Measurements from ENCODE around the gene YPEL4. TPM values are rescaled to one million over a fixed set of nuclear protein-coding genes. Genes with fewer than 3 reads are reported as not detected.
A peak's percentile ranks its signal among the peaks of the same experiment; 100 is the strongest.
"Not testable (repeated sequence)": the region's sequence is repeated elsewhere in the genome, so short reads cannot be mapped to it uniquely, and the experiment has no call there.

The YPEL4 gene
- polyA plus RNA-seq (2012; ENCODE audit: missing spikeins): 0.49 TPM

DNA sequence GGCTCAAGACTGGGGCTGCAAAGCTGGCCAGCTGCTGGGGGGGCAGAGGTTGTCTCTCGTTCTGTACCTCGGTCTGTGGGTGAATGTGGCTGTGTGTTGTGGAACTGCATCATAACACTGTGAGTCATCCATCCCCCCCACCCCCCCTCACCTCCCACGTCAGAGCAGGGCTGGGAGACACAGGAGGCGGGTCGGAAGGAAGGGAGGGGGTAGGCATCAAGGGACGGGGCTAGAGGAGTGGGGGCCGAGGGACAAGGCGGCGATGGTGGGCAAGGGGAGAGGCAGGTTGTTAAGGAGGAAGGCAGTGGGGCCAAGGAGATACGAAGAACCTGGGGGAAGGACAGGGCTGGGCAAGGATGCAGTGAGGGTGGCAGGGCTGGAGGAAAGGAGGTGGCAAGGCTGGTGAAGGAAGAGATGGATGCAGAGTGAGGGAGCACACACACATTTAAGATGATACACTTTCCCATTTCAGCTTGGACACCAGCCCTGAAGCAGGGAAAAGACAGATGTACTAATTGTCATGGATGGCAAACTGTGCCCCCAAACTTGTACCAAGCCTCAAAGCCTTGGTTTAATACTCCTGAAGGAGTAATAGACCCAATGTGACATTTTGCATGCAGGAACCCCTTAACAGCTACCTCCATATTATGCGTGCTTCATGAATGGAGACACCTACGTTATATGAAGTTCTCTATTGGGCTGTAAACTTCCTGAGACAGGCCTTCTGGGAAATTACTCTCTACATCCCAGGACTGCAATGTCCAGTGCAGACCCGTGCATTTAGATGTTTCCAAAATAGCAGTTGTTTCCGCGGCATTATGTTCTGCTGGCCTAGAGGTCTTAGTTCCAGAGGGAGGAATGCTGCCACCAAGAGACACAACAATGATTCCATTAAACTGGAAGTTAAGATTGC, at the start of gene YPEL4:
TSS of gene YPEL4 (minus strand) at position 87 of the 913 bp plus-strand sequence. CDS start 2,805 bp downstream, outside the sequence.
- DNase-seq (ENCODE audit: insufficient read length) (no peak), FAIRE-seq (peak; percentile 58)
- TF ChIP-seq POLR2A (IDR thresholded peaks at IDR 0.05; ENCODE audit: low read depth, low read length): no peak
- TF ChIP-seq TAF1 (IDR thresholded peaks at IDR 0.05; ENCODE audit: borderline replicate concordance, low read depth, low read length): no peak
- TF ChIP-seq POLR2AphosphoS5 (IDR thresholded peaks at IDR 0.05; ENCODE audit: low read depth, low read length): no peak

DNA sequence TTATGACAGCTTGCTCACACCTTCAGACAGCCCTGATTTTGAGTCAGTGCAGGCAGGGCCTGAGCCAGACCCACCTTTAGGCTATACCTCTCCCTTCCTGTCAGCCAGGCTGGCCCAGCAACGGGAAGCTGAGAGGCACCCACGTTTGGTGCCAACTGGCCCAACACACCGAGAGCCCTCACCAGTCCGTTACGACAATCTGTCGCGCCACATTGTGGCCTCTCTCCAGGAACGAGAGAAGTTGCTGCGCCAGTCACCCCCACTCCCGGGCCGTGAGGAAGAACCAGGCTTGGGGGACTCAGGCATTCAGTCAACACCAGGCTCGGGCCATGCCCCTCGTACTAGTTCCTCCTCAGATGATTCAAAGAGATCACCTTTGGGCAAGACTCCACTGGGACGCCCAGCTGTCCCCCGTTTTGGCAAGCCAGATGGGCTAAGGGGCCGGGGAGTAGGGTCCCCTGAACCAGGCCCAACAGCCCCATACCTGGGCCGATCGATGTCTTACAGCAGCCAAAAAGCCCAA, 49.2 kb upstream of the YPEL4 start:
- DNase-seq (ENCODE audit: insufficient read length) (no peak), FAIRE-seq (no peak)
- no peak for TF ChIP-seq TAF1 (IDR thresholded peaks at IDR 0.05; ENCODE audit: borderline replicate concordance, low read depth, low read length)
- no peak for TF ChIP-seq POLR2AphosphoS5 (IDR thresholded peaks at IDR 0.05; ENCODE audit: low read depth, low read length)
- TF ChIP-seq POLR2A (IDR thresholded peaks at IDR 0.05; ENCODE audit: low read depth, low read length): no peak; the same call in 1 of the 2 replicates

DNA sequence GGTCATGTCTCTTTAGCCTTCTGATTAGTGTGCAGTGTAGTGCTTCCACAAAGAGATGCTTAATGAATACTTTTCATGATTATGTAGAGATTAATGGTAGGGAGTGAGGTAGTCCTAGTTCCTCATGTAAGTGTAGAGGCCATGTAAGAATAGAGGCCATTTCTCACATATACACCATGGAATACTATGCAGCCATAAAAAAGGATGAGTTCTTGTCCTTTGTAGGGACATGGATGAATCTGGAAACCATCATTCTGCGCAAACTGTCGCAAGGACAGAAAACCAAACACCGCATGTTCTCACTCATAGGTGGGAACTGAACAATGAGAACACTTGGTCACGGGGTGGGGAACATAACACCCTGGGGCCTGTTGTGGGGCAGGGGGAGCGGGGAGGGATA, 40.8 kb upstream of the YPEL4 start:
- FAIRE-seq; DNase-seq (ENCODE audit: insufficient read length): not testable (repeated sequence)

- DNase-seq (ENCODE audit: insufficient read length) (no peak), FAIRE-seq (peak; percentile 69)
- TF ChIP-seq TAF1 (IDR thresholded peaks at IDR 0.05; ENCODE audit: borderline replicate concordance, low read depth, low read length) (no peak), POLR2A (IDR thresholded peaks at IDR 0.05; ENCODE audit: low read depth, low read length) (no peak), POLR2AphosphoS5 (IDR thresholded peaks at IDR 0.05; ENCODE audit: low read depth, low read length) (no peak)
Measured at GRCh38 chr11:57681168-57681567, 31.5 kb upstream of the YPEL4 start.

- DNase-seq (ENCODE audit: insufficient read length) (no peak), FAIRE-seq (no peak)
- no peak for TF ChIP-seq POLR2AphosphoS5 (IDR thresholded peaks at IDR 0.05; ENCODE audit: low read depth, low read length)
- TF ChIP-seq TAF1 (IDR thresholded peaks at IDR 0.05; ENCODE audit: borderline replicate concordance, low read depth, low read length): no peak
- TF ChIP-seq POLR2A (IDR thresholded peaks at IDR 0.05; ENCODE audit: low read depth, low read length): no peak
Measured at GRCh38 chr11:57680552-57680874, 30.8 kb upstream of the YPEL4 start.

DNA sequence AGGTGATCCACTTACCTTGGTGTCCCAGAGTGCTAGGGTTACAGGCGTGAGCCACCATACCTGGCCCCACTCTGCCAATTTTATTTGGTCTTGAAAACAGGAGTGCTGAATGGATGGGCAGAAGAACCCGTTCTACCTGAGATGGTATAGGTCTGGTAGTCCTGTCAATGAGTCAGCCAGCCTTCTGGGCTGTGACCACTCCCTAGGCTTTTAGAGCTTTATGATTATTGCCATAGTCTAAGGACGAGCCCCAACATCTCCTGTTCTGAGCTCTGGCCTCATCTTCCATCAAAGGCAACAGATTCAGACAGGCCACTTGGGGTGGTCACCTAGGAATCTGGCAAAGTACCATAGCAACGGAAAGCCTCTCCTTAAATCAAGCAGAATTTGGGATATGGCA, 29.7 kb upstream of the YPEL4 start:
- FAIRE-seq (peak; percentile 63), DNase-seq (ENCODE audit: insufficient read length) (no peak)
- TF ChIP-seq POLR2A (IDR thresholded peaks at IDR 0.05; ENCODE audit: low read depth, low read length): no peak
- no peak for TF ChIP-seq POLR2AphosphoS5 (IDR thresholded peaks at IDR 0.05; ENCODE audit: low read depth, low read length)
- no peak for TF ChIP-seq TAF1 (IDR thresholded peaks at IDR 0.05; ENCODE audit: borderline replicate concordance, low read depth, low read length)

GRCh38 chr11:57675176-57675941, 25.6 kb upstream of the YPEL4 start:
- peak; percentile 58 for FAIRE-seq
- DNase-seq (ENCODE audit: insufficient read length): no peak

DNA sequence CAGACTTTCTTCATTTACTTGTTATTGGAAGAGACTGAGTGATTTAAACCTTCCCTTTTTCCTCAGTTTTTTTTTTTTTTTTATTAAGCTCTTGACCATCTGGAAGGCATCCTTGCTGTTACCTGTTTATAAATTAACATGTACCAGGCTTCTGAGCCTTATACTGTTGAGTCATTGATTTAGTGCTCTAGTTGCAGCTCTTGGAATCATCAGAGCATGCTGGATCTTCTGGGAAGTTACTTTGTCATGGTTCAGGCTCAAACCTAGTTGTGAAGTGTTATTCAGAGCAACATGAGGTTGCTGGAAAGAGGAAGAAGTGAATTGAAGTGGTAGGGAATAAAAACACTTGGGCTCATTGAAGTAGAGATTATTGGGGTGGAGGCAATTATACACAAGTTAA, 24.5 kb upstream of the YPEL4 start:
- TF ChIP-seq POLR2AphosphoS5 (IDR thresholded peaks at IDR 0.05; ENCODE audit: low read depth, low read length) (no peak), TAF1 (IDR thresholded peaks at IDR 0.05; ENCODE audit: borderline replicate concordance, low read depth, low read length) (no peak), POLR2A (IDR thresholded peaks at IDR 0.05; ENCODE audit: low read depth, low read length) (no peak)
- DNase-seq (ENCODE audit: insufficient read length) (no peak), FAIRE-seq (peak; percentile 42)

More at GRCh38 chr11:57675176-57675941, 25.6 kb upstream of the YPEL4 start:
- no peak for TF ChIP-seq POLR2AphosphoS5 (IDR thresholded peaks at IDR 0.05; ENCODE audit: low read depth, low read length)
- TF ChIP-seq TAF1 (IDR thresholded peaks at IDR 0.05; ENCODE audit: borderline replicate concordance, low read depth, low read length): no peak
- no peak for TF ChIP-seq POLR2A (IDR thresholded peaks at IDR 0.05; ENCODE audit: low read depth, low read length)

DNA sequence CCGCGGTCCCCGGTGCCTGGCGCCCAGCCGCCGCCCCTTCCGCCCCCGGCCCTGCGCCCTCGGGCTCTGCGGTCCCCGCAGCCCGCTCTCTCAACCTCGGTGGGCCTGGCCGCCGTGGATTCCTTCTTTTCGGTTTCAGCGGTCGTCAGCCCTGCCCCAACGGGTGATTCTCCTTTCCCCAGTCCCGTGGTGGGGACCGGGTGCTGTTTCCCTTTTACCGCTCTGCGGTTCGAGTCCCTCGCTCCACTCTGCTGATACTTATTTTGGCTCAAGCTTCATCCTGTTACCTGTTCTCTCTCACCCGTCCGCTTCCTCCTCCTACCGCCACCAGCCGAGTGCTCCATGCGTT, 18.7 kb upstream of the YPEL4 start:
- no peak for DNase-seq (ENCODE audit: insufficient read length)
- TF ChIP-seq TAF1 (IDR thresholded peaks at IDR 0.05; ENCODE audit: borderline replicate concordance, low read depth, low read length) (no peak), POLR2A (IDR thresholded peaks at IDR 0.05; ENCODE audit: low read depth, low read length) (no peak), POLR2AphosphoS5 (IDR thresholded peaks at IDR 0.05; ENCODE audit: low read depth, low read length) (no peak)
- no peak for FAIRE-seq

DNA sequence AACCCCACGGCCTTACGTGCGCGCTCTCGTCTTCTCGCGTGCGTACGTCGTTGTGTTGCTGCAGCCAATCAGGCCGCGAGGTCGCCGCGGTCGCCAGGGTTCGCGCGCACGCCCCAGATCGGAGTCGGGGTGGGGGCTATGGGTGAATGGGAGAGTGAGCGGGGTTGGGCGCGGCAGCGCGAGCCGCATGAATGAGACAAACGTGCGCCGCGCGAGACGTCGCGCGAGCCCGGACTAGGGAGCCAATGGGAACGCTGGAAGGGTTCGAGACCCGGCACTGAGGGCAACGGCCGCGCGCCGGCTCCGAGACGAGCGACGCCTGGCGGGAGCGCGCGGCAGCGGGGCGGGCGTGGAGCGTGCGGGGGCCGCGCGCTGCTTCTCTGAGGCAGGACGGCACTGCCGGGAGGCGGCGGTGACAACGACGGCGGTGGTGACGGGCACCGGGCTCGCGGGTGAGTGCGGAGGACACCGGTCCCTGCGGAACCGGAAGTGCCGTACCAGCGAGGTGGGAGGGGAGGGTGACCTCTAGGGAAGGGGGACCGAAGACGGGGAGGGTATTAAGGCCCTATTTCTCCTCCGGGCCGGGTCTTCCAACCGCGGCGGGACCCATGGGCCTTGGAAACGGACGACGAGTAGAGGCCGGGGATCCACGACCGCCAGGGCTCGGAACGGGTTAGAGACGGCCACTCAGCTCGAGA, 18.2 kb upstream of the YPEL4 start, which contains the start of gene ZDHHC5:
TSS of gene ZDHHC5 (plus strand) at position 379 of the 698 bp plus-strand sequence. CDS start 4,977 bp downstream, outside the sequence.
- DNase-seq (ENCODE audit: insufficient read length) (peak; percentile 96), FAIRE-seq (peak; percentile 99)
- TF ChIP-seq POLR2AphosphoS5 (IDR thresholded peaks at IDR 0.05; ENCODE audit: low read depth, low read length) (peak; percentile 87), POLR2A (IDR thresholded peaks at IDR 0.05; ENCODE audit: low read depth, low read length) (peak; percentile 95), TAF1 (IDR thresholded peaks at IDR 0.05; ENCODE audit: borderline replicate concordance, low read depth, low read length) (peak; percentile 71; the same call in 1 of the 2 replicates)

Data from GM12892 (cell line).